Measurements from ENCODE around the gene FOXP1. TPM values are rescaled to one million over a fixed set of nuclear protein-coding genes. Genes with fewer than 3 reads are reported as not detected.

Gene FOXP1
- total RNA-seq, 1 experiment from 2014 or later: 75.3 TPM

- Histone ChIP-seq H2BK120ac (ENCODE audit: low read depth, low read length, poor library complexity, severe bottlenecking) (no peak overlapping the region), H3T11ph (ENCODE audit: low read length) (no peak overlapping the region), H3K27ac (ENCODE audit: insufficient read length, low read depth, low read length) (no peak overlapping the region), H3K27me3 (ENCODE audit: insufficient read depth, low read length) (no peaks in the 10 kb centered on the region), H3K23ac (ENCODE audit: insufficient read length, low read depth, low read length) (no peak overlapping the region), H3K4me1 (ENCODE audit: insufficient read depth, low read length) (peaks cover 3% of the 10 kb centered on the region), H3K4ac (ENCODE audit: low read depth, low read length) (no peak overlapping the region), H3K4me2 (ENCODE audit: insufficient read depth, insufficient read length, low read length) (no peak overlapping the region), H3K9ac (ENCODE audit: extremely low read depth, insufficient read length, low read length) (no peak overlapping the region), H4K8ac (replicated peaks; ENCODE audit: insufficient read length, low read depth, low read length) (no peak overlapping the region), H2BK12ac (ENCODE audit: insufficient read length, low read depth, low read length) (no peak overlapping the region), H4K5ac (ENCODE audit: insufficient read length, low read depth, low read length) (no peak overlapping the region), H2AK5ac (ENCODE audit: insufficient read length, low read length) (no peak overlapping the region), H3K14ac (ENCODE audit: insufficient read depth, low read length) (no peak overlapping the region), H2BK5ac (ENCODE audit: insufficient read length, low read length) (no peak overlapping the region), H2BK15ac (ENCODE audit: low read depth, low read length) (no peak overlapping the region), H3K79me2 (ENCODE audit: insufficient read depth, low read length) (no peaks in the 10 kb centered on the region), H2AFZ (ENCODE audit: low read length) (no peak overlapping the region), H3K56ac (ENCODE audit: insufficient read length, low read depth, low read length) (no peak overlapping the region), H3K9me3 (ENCODE audit: control insufficient read depth, low read depth, low read length) (no peaks in the 10 kb centered on the region), H4K91ac (ENCODE audit: insufficient read length, low read depth, low read length) (no peak overlapping the region), H3K18ac (ENCODE audit: insufficient read length, low read depth, low read length) (no peak overlapping the region), H4K20me1 (ENCODE audit: control insufficient read depth, insufficient read depth, insufficient read length) (no peaks in the 10 kb centered on the region), H2BK20ac (ENCODE audit: low read depth, low read length, poor library complexity, severe bottlenecking) (no peak overlapping the region), H3K79me1 (ENCODE audit: insufficient read depth, low read depth, low read length, poor library complexity, severe bottlenecking) (no peaks in the 10 kb centered on the region), H3K23me2 (ENCODE audit: insufficient read length, low read depth, low read length, poor library complexity, severe bottlenecking) (no peaks in the 10 kb centered on the region)
- H3K27ac Mint-ChIP-seq: no peak overlapping the region
- DNase-seq: no peak
- H3K4me3 Mint-ChIP-seq: no peak overlapping the region
- no peaks in the 10 kb centered on the region for H3K27me3 Mint-ChIP-seq (ENCODE audit: low read depth)
- H3K9me3 Mint-ChIP-seq: no peaks in the 10 kb centered on the region; a peak in 1 of 5 replicates
- H3K4me1 Mint-ChIP-seq: peaks cover 12 to 15% of the 10 kb centered on the region in 2 experiments
- TF ChIP-seq CTCF (conservative IDR thresholded peaks at IDR 0.05): no peak
- WGBS (ENCODE audit: extremely low coverage, insufficient read length, low lambda C conversion rate): no CpG with 5 or more reads among the region's 7 CpGs
- H3K36me3 Mint-ChIP-seq (ENCODE audit: insufficient read depth in 1 of 3, low read depth in 3 of 3): no peaks in the 10 kb centered on the region
These were observed 46.3 kb downstream of the FOXP1 start for GRCh38 chr3:71537211-71537611.

Measured in H9 (cell line).